A673 (cell line): ENCODE measurements around the gene LDLRAD3. TPM values are rescaled to one million over a fixed set of nuclear protein-coding genes. Genes with fewer than 3 reads are reported as not detected.

Experiments
- BruUV-seq: library from RNA; stranded (reverse); fragments of 400-500 nt; replicated peaks from 2 replicates; lab custom pipeline; 2021; lab: Mats Ljungman, UMichigan
- CTCF ChIA-PET: fragments of 300-600 bp; sonication (Branson Sonifier 250); formaldehyde crosslinking; loops from one replicate; lab custom pipeline; 2022; ENCODE audit warnings: antibody characterized with exemption; lab: Charles Lee
- POLR2A ChIA-PET: fragments of 300-600 bp; sonication (Branson Sonifier 250); formaldehyde crosslinking; loops from one replicate; lab custom pipeline; 2022; ENCODE audit warnings: antibody characterized with exemption; ENCODE audit not compliant: low non-redundant PET; lab: Charles Lee
- DNase-seq: peaks from one replicate; pipeline ENCODE4 v3.0.0-alpha.2; 2015; ENCODE audit warnings: low spot score
- H3K27ac ChIP-seq: fragments of 200-600 bp; sonication (generic); 2 replicates; pipeline ENCODE4 v1.5.1; 2016; ENCODE audit warnings: mixed run types, low read depth, mild to moderate bottlenecking, mixed read lengths, antibody characterized with exemption, low read length; ENCODE audit not compliant: poor library complexity, severe bottlenecking
- H3K27me3 ChIP-seq: fragments of 200-600 bp; sonication (generic); replicated peaks from 2 replicates; pipeline ENCODE4 v1.6.1; 2017; ENCODE audit warnings: mixed run types, low read depth, mild to moderate bottlenecking, mixed read lengths, antibody characterized with exemption, low read length; ENCODE audit not compliant: insufficient read depth, poor library complexity
- H3K36me3 ChIP-seq: fragments of 200-600 bp; sonication (generic); 2 replicates; pipeline ENCODE4 v1.6.1; 2016; ENCODE audit warnings: mixed run types, mild to moderate bottlenecking, mixed read lengths, antibody characterized with exemption, low read length; ENCODE audit not compliant: insufficient read depth, poor library complexity, severe bottlenecking
- H3K4me1 ChIP-seq: fragments of 200-600 bp; sonication (generic); 2 replicates; pipeline ENCODE4 v1.6.1; 2017; ENCODE audit warnings: mixed run types, mild to moderate bottlenecking, mixed read lengths, antibody characterized with exemption, low read length; ENCODE audit not compliant: insufficient read depth, poor library complexity, severe bottlenecking
- H3K4me3 ChIP-seq: fragments of 200-600 bp; sonication (generic); 2 replicates; pipeline ENCODE4 v1.5.1; 2016; ENCODE audit warnings: low read depth, mixed run types, mild to moderate bottlenecking, mixed read lengths, low read length; ENCODE audit not compliant: poor library complexity, severe bottlenecking
- H3K9me3 ChIP-seq: fragments of 200-600 bp; sonication (generic); 2 replicates; pipeline ENCODE4 v1.6.1; 2016; ENCODE audit warnings: mixed run types, low read depth, mild to moderate bottlenecking, mixed read lengths, antibody characterized with exemption, low read length; ENCODE audit not compliant: poor library complexity, severe bottlenecking
- CTCF ChIP-seq: fragments of 300-800, 200-600 bp; sonication (generic); conservative IDR thresholded peaks from 2 replicates; pipeline ENCODE4 v1.5.1; 2017; ENCODE audit warnings: low read depth, mild to moderate bottlenecking, antibody characterized with exemption, low read length, moderate library complexity, mixed read lengths
- EZH2 ChIP-seq: fragments of 200-600 bp; sonication (generic); IDR thresholded peaks from 2 replicates; pipeline ENCODE4 v1.6.1; 2017; ENCODE audit warnings: borderline replicate concordance, low read depth, mild to moderate bottlenecking, mixed read lengths, antibody characterized with exemption, low read length; ENCODE audit not compliant: poor library complexity, severe bottlenecking
- intact Hi-C: fragments of 100-400 bp; cut with micrococcal nuclease; formaldehyde crosslinking; loops from one replicate; pipeline ENCODE4 v1.10.0; 2022; ENCODE audit not compliant: unreplicated experiment
- total RNA-seq: library from RNA; stranded (reverse); gene quantifications from 2 replicates; pipeline ENCODE4 v1.2.3, GENCODE V29; 2021

LDLRAD3 gene
- total RNA-seq, 1 experiment from 2014 or later, result 13.1 TPM

- TF ChIP-seq CTCF, result no peak
- no peak for TF ChIP-seq EZH2
- intact Hi-C loops, result loop anchor here (10.0 kb wide), 2 partner anchors 1336 to 1676 kb away; no protein-coding TSS in a partner anchor
- CTCF ChIA-PET, result interaction anchor here (0.9 to 1.3 kb wide), 3 partner anchors 12 to 439 kb away, joined by 3 read pairs; no protein-coding TSS in a partner anchor
These were observed 317.2 kb downstream of the LDLRAD3 start for GRCh38 chr11:36261094-36261493.

GRCh38 chr11:36264011-36264972 lies 320.4 kb downstream of the LDLRAD3 start:
- CTCF ChIA-PET, result interaction anchor here (0.8 to 1.2 kb wide), 2 partner anchors 442 to 644 kb away, joined by 3 to 9 read pairs; no protein-coding TSS in a partner anchor
- DNase-seq, result no peak
- Histone ChIP-seq H3K4me3 (no peak overlapping the region), H3K36me3 (no peaks in the 10 kb centered on the region), H3K27ac (no peak overlapping the region), H3K27me3 (peaks cover 5% of the 10 kb centered on the region), H3K9me3 (no peaks in the 10 kb centered on the region), H3K4me1 (no peaks in the 10 kb centered on the region)
- TF ChIP-seq CTCF, result no peak
- TF ChIP-seq EZH2, result no peak
- BruUV-seq, result no TSS peak
- POLR2A ChIA-PET, result no interaction called here
- intact Hi-C loops, result loop anchor here (10.0 kb wide), 2 partner anchors 1339 to 1679 kb away; no protein-coding TSS in a partner anchor

More at GRCh38 chr11:36261094-36261493, 317.2 kb downstream of the LDLRAD3 start:
- Histone ChIP-seq H3K27ac (no peak overlapping the region), H3K4me3 (no peak overlapping the region), H3K9me3 (no peaks in the 10 kb centered on the region), H3K36me3 (no peaks in the 10 kb centered on the region), H3K4me1 (no peaks in the 10 kb centered on the region), H3K27me3 (peaks cover 20% of the 10 kb centered on the region)
- DNase-seq, result no peak
- POLR2A ChIA-PET, result no interaction called here
- BruUV-seq, result no TSS peak

GRCh38 chr11:36264973-36265344 lies 321.1 kb downstream of the LDLRAD3 start:
- intact Hi-C loops, result loop anchor here (10.0 kb wide), 2 partner anchors 1340 to 1680 kb away; no protein-coding TSS in a partner anchor
- no peak for DNase-seq
- BruUV-seq, result no TSS peak
- H3K9me3 ChIP-seq, result no peaks in the 10 kb centered on the region
- TF ChIP-seq EZH2 (no peak), CTCF (no peak)
- no peaks in the 10 kb centered on the region for H3K4me1 ChIP-seq
- ChIA-PET CTCF (interaction anchor here (0.8 to 3.3 kb wide), 3 partner anchors 68 to 645 kb away, joined by 3 to 24 read pairs (median 3); no protein-coding TSS in a partner anchor), POLR2A (no interaction called here)
- no peak overlapping the region for H3K4me3 ChIP-seq
- H3K36me3 ChIP-seq, result no peaks in the 10 kb centered on the region
- no peak overlapping the region for H3K27ac ChIP-seq
- H3K27me3 ChIP-seq, result peaks cover 5% of the 10 kb centered on the region
